ENCODE data around the gene KRTAP5-5. TPM values are rescaled to one million over a fixed set of nuclear protein-coding genes. Genes with fewer than 3 reads are reported as not detected.

Gene KRTAP5-5
- total RNA-seq, 1 donor from 2014 or later = not detected

- H3K36me3 Mint-ChIP-seq (ENCODE audit: unreplicated experiment) = no peaks in the 10 kb centered on the region
- no peaks in the 10 kb centered on the region for H3K27me3 Mint-ChIP-seq (ENCODE audit: unreplicated experiment)
- H3K9me3 Mint-ChIP-seq (ENCODE audit: unreplicated experiment) = peaks cover 2% of the 10 kb centered on the region
- peaks cover 10% of the 10 kb centered on the region for H3K4me1 Mint-ChIP-seq (ENCODE audit: low read depth, unreplicated experiment)
- TF ChIP-seq, protein P1, sequence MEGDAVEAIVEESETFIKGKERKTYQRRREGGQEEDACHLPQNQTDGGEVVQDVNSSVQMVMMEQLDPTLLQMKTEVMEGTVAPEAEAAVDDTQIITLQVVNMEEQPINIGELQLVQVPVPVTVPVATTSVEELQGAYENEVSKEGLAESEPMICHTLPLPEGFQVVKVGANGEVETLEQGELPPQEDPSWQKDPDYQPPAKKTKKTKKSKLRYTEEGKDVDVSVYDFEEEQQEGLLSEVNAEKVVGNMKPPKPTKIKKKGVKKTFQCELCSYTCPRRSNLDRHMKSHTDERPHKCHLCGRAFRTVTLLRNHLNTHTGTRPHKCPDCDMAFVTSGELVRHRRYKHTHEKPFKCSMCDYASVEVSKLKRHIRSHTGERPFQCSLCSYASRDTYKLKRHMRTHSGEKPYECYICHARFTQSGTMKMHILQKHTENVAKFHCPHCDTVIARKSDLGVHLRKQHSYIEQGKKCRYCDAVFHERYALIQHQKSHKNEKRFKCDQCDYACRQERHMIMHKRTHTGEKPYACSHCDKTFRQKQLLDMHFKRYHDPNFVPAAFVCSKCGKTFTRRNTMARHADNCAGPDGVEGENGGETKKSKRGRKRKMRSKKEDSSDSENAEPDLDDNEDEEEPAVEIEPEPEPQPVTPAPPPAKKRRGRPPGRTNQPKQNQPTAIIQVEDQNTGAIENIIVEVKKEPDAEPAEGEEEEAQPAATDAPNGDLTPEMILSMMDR (IDR thresholded peaks at IDR 0.05; ENCODE audit: partially characterized antibody, unreplicated experiment) = no peak
- no peak overlapping the region for H3K4me3 Mint-ChIP-seq (ENCODE audit: unreplicated experiment)
- H3K27ac Mint-ChIP-seq (ENCODE audit: unreplicated experiment) = no peak overlapping the region
- DNase-seq = no peak
These were observed 41.4 kb downstream of the KRTAP5-5 start for GRCh38 chr11:1670905-1671371.

GRCh38 chr11:1671658-1672057, 42.1 kb downstream of the KRTAP5-5 start:
- no peak overlapping the region for H3K27ac Mint-ChIP-seq (ENCODE audit: unreplicated experiment)
- peaks cover 2% of the 10 kb centered on the region for H3K9me3 Mint-ChIP-seq (ENCODE audit: unreplicated experiment)
- peaks cover 13% of the 10 kb centered on the region for H3K4me1 Mint-ChIP-seq (ENCODE audit: low read depth, unreplicated experiment)
- H3K36me3 Mint-ChIP-seq (ENCODE audit: unreplicated experiment) = no peaks in the 10 kb centered on the region
- H3K27me3 Mint-ChIP-seq (ENCODE audit: unreplicated experiment) = no peaks in the 10 kb centered on the region
- no peak overlapping the region for H3K4me3 Mint-ChIP-seq (ENCODE audit: unreplicated experiment)
- DNase-seq = no peak
- TF ChIP-seq, protein P1 (IDR thresholded peaks at IDR 0.05; ENCODE audit: partially characterized antibody, unreplicated experiment) = no peak

GRCh38 chr11:1672613-1673350, 43.2 kb downstream of the KRTAP5-5 start:
- Mint-ChIP-seq H3K9me3 (ENCODE audit: unreplicated experiment) (peaks cover 2% of the 10 kb centered on the region), H3K27me3 (ENCODE audit: unreplicated experiment) (no peaks in the 10 kb centered on the region), H3K27ac (ENCODE audit: unreplicated experiment) (no peak overlapping the region), H3K4me3 (ENCODE audit: unreplicated experiment) (no peak overlapping the region), H3K36me3 (ENCODE audit: unreplicated experiment) (no peaks in the 10 kb centered on the region), H3K4me1 (ENCODE audit: low read depth, unreplicated experiment) (peaks cover 13% of the 10 kb centered on the region)
- DNase-seq = no peak
- TF ChIP-seq, protein P1 (IDR thresholded peaks at IDR 0.05; ENCODE audit: partially characterized antibody, unreplicated experiment) = no peak

GRCh38 chr11:1673446-1674172, 44.0 kb downstream of the KRTAP5-5 start:
- H3K27ac Mint-ChIP-seq (ENCODE audit: unreplicated experiment) = no peak overlapping the region
- H3K36me3 Mint-ChIP-seq (ENCODE audit: unreplicated experiment) = no peaks in the 10 kb centered on the region
- no peak for DNase-seq

More at GRCh38 chr11:1673446-1674172, 44.0 kb downstream of the KRTAP5-5 start:
- H3K4me1 Mint-ChIP-seq (ENCODE audit: low read depth, unreplicated experiment) = peaks cover 13% of the 10 kb centered on the region
- TF ChIP-seq, protein P1 (IDR thresholded peaks at IDR 0.05; ENCODE audit: partially characterized antibody, unreplicated experiment) = no peak
- H3K9me3 Mint-ChIP-seq (ENCODE audit: unreplicated experiment) = peaks cover 2% of the 10 kb centered on the region
- no peak overlapping the region for H3K4me3 Mint-ChIP-seq (ENCODE audit: unreplicated experiment)
- H3K27me3 Mint-ChIP-seq (ENCODE audit: unreplicated experiment) = no peaks in the 10 kb centered on the region

Data from glutamatergic neuron (in vitro differentiated cells).